Activated CD8-positive, alpha-beta memory T cell treated with anti-CD3 and anti-CD28 coated beads for 4 hours (primary cell): ENCODE results near the gene SLC25A21.
"Not testable (repeated sequence)": the region's sequence is repeated elsewhere in the genome, so short reads cannot be mapped to it uniquely, and the experiment has no call there.

ENCODE experiments used
- DNase-seq, 2 donors: peaks; one replicate each; pipeline ENCODE4 v3.0.0-alpha.2; 2020; ENCODE audit warnings: low read depth in 2 of 2

The SLC25A21 gene

DNA sequence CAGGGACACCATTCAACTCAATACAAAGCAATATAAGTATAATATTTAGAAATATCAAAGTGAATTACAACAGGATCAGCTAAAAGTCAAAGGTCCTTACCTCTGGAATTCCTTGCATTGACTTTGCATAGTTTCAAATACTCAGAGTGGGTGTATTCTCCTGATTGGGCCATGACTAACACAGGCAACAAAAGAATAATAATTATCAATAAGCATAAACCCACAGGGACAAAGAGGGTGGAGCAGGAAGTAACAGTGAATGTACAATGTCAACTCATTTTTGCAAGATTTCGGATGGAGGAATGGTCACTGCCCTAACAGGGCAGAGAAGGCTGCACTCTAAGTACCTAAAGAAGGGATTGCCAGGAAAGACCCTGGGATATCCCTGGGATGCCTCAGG lies 303.3 kb downstream of the SLC25A21 start:
- no peak for DNase-seq

DNA sequence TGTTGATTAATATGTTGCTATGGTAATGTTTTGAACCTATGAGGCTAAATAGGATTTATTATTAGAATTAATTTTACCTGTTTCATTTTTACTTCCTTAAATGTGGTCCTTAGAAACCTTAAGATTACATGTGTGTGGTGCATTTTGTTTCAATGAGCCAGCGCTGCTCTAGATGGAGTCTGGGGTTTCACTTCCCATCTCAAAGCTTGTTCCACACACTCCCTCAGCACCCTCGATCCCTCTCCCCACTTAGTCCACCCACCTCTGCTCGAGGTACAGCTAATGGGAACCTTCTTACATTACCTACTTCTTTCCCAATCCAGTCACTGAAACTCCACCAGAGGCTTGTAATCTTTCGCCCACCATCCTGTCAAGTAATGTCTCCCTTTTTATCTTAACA lies 305.5 kb downstream of the SLC25A21 start:
- DNase-seq: no peak

DNA sequence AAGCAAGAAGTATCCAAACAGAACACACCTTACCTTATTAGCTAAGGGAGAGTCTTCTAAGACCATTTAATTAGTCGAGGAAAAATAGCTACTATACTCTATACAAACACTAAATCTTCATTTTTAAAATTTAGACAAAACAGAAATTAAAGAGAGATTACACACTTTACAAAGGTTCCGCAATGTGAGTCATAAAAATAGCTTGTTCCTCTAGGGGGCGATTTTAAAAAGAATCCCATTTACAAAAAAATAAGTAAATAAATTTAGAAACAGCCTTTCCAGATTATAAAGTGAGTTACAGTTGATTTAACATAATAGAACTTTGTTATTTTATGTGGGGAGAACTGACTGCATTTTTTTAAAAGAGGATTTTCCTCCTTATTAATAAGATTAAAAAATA lies 309.1 kb downstream of the SLC25A21 start:
- no peak for DNase-seq

DNA sequence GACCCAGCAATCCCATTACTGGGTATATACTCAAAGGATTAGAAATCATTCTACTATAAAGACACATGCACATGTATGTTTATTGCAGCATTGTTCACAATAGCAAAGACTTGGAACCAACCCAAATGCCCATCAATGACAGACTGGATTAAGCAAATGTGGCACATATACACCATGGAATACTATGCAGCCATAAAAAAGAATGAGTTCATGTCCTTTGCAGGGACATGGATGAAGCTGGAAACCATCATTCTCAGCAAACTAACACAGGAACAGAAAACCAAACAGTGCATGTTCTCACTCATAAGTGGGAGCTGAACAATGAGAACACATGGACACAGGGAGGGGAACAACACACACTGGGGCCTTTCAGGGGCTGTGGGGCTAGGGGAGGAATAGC lies 310.2 kb downstream of the SLC25A21 start:
- DNase-seq: not testable (repeated sequence)

DNA sequence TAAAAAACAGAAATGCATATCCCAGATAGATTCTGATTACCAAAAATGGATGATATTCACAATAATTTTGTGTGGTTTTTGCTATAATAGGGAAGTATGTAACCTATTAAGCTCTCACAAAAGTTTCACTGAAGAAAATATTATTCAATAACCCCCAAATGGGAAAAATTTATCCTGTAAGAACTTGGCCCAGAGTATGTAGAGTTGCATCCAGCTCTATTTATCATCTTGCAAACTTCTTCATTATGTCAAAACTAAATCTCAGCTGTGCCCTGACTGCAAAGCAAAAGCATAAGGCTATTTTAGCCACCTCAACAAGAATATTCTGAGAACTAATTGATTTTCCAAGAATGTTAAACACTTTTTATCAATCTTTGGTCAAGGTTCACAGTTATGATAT lies 311.6 kb downstream of the SLC25A21 start:
- DNase-seq: no peak

DNA sequence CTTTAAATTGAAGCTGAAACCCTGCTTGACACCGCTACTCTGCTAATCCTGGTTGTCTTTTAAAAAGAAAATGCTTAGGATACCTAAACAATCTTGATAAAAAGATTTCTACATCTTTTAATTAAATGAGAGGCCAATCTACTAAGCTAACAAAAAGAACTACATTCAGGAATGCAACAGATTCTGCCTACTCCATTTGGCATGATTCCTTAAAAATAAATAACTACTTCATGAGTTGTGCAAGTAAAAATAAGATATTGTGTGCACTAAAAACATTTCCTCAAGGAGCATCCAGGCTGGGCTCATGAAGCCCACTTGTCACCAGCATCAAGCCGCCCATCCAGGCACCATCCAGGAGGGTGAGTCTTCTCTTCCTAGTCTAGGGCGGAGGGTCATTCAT lies 313.3 kb downstream of the SLC25A21 start:
- DNase-seq: no peak

DNA sequence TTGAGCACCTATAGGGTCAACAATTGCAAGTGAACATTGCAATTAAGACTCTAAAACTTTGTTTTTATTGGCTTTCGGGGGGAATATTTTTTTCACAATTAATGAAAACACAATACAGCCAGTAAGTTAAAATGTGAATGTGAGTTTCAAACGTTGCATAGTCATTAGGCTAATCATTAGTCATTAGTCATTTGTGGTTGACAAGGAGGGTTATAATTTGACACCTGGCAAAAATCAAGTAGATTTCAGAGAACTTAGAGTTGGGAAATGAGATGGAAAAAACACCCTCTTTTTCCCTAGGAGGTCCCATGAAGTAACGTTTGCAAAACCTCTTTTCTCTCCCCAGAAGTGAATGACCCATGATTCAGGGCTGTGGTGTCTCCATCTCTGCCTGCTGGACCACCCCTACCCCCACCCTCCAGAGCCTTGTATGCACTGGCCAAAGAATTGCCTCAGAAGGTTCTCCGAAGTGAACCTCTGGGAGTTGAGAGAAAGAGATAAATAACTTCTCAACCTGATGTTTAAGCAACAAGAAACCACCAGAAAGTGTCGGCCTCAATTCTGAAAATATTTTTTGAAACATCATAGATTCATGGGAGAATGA lies 314.5 kb downstream of the SLC25A21 start:
- no peak for DNase-seq

DNA sequence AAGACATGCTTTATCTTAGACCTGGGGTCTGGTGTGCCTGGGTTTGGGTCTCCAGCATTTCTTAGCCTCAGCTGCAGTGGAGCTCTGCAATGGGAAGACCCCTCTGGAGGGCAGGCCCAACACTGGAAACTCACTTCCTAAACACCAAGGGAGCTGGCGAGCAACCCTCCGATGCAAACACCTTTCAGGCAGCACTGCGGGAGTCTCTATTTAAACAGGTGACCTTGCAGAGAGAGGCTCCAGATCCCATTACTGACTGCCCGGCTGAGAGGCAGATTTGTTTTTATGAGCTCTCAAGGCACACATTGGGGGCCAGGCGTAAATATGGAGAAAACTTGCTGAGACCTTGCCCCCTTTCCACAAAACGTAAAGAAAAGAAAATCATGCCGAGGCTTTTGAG lies 315.3 kb downstream of the SLC25A21 start:
- DNase-seq: no peak

DNA sequence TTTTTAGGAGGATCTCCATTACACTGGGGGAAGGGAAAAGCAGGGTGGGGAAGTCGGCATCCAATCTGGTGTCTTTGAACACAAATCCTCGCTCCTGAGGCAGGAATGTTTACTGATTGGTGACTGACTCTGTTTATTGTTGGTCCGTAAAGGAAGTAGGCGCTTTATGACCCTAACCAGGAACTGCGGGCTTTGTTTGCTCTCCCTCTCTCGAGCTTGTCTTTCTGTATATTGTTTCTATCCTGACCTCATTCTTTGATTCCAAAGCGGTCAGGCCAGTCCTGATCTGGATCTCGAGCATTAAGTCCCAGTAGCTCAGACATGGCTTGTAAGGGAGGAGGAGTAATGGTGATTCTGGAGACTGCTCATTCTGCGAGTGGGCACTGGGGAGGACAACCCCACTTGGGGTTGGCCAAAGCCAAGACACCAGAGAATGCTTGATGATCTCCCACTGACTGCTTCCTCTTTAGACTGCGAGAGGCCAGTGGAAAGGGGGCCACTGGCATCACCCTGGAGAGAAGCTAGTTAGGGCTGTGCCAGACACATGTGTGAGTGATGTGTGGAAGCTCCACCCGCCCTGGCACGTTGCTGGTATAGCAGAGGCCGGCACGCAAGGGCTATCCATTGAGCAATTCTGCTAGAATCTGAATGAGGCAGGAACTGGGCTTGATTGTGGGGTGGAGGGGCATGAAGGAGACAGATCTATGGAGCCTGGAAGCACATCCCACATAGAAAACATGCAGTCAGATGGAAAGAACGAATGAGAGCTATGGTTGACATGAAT lies 316.1 kb downstream of the SLC25A21 start:
- no peak for DNase-seq

DNA sequence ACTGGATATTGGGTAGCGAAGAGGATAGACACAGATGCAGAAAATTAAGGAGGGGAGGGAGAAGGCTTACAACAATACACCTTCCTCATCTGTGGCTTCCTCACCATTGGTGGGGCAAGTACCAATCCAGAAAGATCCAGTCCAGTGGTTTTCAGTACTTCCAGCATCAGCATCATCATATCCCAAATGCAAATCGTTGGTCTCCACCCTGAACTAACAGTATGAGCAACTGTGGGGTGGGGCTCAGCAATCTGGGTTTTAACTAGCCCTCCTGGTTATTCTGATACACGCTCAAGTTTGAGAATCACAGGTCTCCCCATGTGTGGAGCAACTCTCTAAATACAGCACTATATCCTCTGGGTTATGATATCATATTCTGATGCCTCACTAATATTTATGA lies 317.0 kb downstream of the SLC25A21 start:
- no peak for DNase-seq

DNA sequence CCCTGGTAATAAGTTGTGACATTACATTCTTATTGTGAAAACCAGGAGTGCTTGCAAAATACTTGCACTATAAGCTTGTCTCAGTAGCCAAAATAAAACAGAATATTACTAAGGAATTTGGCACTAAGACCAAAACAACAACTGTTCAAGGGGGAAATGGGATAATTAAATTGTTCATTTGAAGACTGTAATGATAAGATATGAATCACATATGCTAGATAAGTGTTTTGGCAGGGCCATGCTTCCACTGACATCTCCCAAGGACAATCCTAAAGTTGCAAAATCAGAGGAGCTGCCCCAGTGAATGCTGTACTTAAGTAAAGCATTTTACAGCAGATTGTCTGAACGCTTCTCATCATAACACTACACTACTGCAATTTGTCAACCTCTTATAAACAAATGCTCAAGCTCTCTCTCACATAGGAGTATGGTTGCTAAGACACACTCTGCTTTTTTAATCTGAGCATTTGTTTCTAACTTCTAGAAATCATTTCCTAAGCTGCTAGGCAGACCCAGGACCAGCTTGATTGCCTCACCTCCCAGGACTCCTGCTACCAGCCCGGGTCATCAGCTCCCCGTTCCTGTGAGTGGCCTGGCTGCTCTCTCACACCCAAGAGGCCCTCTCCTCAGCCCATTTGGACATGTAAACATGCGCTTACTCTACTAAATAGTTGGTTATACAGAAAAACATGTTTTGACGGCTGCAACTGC lies 319.3 kb downstream of the SLC25A21 start:
- no peak for DNase-seq

DNA sequence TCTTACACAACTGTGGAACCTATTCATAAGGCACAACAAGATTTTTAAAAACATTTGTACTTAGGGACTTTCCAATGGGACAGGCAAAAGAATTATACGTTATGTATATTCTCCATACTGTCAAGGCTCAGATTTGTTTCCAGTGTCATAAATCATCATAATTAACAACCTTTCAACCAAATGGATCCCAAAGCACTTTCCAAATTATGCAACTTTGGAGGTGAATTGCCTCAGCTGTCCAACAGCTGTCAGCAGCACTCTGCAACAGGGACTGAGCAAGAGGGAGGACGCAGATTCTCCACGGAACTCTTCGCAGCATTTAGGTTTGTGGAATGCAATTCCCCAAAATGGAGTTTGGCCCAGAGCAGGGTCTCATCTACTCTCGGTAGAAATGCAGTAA lies 324.2 kb downstream of the SLC25A21 start:
- no peak for DNase-seq

DNA sequence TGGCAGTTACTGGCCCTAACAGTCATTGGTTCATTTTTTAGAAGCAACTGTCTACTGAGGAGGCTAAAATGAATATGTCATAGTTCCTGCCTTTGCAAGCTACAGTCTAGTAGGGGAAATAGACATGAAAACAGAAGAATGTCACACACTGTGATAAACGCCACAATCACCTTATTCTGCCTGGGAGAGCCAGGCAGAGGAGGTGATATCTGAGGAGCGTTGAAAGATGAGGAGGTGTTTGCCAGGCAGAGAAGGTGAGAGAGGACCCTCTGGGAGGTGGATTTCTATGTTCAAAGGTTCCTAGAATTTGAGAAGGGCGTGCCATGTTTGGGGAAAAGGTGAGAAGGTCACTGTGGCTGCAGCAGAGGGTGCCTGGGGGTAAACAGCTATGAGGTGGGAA lies 325.0 kb downstream of the SLC25A21 start:
- no peak for DNase-seq

DNA sequence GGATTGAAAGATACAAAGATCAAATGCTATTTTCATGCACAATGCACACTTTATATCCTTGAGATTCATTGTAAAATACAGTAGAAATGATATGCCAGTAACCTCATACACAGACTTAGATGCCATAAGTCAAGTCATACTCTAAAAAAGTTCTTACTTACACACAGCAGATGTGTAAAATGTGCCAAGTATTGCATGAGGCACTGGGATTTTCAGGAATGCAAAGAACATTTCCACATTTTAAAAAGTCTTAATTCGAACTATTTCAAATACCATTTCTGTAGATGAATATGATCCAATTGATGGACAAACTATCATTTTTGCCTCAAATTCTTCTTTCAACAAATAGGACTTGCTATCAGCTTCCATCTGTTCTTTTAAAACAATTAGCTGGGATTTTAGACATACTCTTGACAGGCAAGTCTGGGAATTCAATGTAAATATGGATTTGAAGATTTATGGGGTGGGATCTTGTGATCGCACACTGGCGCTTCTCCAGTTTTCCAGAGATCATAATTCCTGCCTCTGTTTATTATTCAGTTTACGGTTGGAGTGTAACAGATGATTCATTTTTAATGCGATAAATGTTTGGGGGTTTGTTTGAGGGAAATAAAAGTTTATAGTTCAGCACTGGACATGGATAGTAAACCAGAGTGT lies 326.9 kb downstream of the SLC25A21 start:
- DNase-seq: no peak

DNA sequence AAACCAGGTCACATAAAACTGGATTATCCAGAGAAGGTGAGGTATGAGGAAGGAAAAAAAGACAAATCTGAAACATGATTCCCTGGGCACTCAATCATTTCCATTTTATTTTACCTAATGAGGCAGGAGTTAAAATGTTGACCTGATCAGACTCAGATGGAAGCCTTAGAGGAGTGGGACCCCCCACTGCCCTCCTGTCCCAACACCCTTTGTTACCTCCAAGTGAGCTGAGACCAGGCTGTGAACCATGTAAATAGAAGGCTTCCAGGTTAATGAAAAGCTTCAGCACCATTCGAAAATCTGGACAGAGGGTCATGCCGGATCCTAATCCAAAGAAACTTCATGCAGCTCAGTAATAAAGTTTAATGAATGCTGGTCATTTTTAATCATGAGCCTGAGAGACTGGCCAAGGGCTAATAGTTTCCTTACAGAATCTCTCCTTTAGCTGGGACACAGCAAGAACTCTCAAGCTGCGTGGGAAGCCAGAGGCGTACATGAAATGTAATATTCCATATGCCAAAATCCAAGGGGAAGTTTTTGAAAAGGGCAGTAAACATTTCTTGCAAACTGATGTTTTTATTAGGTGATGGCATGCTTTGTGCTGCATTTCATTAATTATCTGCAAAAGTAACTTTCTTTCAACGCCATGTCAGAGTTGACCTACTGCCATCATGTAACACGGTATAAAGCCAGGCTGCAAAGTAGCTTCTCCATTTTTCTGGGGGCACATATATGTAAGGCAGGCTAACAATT lies 327.8 kb downstream of the SLC25A21 start:
- no peak for DNase-seq

DNA sequence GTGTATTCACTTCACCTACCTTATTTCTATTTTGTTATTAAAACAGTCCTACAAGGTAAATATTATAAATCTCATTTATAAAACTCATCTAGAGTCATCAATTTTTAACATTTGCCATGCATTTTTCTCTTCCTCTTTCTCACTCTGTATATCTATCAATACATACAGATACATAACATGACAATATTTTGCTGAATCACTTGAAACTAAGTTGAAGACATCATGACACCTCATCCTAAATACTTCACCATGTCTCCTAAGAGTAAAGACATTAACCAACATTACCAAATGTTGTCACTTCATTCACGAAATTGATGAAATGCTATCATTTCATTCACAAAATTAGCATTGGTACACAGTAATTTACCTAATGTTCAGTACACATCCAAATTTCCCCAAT lies 329.0 kb downstream of the SLC25A21 start:
- no peak for DNase-seq

DNA sequence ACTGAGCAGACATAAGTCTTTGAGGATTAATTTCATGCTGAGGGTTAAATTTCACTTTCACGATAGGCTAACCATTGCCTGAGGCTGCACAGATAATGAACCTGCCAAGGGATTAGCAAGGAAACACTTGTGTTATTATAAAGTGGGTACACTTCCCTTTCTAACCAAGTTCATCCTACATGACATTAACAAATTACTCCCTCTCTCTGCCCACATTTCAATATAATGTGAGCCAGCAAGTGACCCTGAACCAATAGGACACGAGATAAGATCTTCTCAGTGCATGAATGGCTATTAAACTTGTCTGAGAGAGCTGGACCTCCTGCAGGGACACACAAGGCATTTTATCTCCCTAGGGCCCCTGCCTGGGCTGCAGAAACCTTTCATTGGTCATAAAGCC lies 337.3 kb downstream of the SLC25A21 start:
- no peak for DNase-seq

DNA sequence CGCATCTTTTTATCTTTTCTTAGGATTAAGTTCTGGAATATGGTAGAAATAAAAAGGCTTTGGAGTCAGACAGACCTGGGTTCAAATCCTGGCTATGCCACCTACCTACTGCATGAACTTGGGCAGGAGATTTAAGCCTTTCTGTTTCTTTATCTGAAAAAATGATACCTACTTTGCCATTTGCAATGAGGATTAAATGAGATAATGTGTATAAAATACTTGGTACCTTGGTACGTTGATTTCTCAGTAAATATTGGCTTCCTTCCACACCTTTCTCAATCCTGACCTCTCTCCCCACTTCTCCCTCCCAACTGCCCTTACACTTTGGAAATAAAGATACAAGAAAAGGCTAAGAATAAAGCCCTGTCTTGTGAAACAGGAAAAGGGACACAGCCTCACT lies 338.1 kb downstream of the SLC25A21 start:
- DNase-seq: no peak

DNA sequence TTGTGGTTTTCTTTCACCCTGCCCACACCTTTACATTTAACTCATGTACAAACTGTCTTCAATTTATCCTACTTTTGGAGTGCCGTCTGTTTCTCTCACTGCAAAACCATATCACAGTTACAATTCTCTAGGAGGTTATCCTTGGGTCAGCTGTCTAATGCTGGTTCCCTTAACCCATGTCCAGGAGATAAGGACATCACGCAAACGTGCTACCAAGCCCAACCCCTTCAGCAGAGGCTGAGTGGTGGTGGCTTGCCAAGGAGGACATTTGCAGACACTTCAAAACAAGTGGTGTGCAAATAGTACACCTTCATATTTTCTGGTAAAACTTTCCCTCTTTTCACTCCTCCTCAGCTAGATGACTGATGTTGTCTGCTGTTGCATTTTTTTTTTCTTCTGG lies 342.9 kb downstream of the SLC25A21 start:
- DNase-seq: no peak

DNA sequence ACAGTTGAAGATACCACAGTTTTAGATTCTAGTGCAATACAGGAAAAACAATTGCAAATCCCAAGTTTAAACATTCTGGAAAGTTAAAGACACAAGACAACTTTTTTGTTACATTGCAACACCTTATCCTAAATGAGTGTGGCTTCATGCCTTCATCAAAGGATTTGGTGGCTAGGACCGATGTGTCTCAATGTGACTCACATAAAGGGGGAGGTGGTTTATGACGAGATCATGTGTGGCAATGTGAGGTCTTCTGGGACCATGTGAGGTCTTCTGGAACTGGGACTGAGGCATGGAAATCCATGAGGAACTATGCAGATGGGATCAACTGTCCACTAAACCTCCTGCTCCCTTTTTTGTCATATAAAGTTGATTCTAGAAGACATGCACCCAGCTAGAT lies 344.5 kb downstream of the SLC25A21 start:
- DNase-seq: no peak

DNA sequence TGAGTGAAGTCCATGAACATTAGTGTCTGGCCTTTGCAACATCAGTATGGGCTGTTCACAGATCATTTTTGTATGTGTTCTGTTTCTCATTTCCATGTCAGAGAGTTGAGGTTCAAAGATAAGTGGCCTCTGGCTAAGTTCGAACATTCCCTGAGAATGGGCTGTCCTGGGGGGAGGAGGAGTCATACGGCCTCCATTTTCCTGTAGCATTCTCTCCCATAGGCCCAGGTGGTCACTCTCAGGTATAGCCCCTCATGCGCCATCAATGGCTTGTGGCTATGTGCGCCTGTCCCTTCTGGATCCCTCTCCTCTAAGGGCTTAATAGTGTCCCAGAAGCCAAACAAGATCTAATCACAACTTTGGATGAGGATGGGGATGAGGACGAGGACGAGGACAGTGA lies 345.8 kb downstream of the SLC25A21 start:
- no peak for DNase-seq

DNA sequence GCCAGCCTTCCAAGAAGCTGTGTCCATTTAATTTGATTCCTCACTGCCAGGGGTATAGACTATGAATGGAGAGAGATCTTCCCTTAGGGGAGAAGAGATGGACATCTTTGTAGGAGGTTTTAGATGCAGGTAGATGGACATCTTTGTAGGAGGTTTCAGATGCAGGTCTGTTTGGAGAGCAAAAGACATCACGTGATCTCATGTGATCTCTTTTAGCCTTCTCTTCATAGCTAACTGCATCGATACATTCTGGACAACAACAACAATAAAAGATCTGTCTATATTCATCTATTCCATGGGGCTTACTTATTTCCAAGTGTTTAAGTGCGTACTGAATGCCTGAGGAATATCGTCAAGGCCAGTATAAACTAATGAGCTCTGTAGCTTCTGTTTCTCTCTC lies 347.6 kb downstream of the SLC25A21 start:
- DNase-seq: no peak
